WI38 (cell line): ENCODE measurements around the gene F2RL2.

Experiments used
- H3K4me3 ChIP-seq: 2 replicates; pipeline ENCODE4 v1.5.1; 2011; ENCODE audit warnings: low read depth, mild to moderate bottlenecking, control low read depth, low read length
- TF ChIP-seq, protein P1 (sequence below): IDR thresholded peaks from 2 replicates; pipeline ENCODE4 v1.5.1; 2012; ENCODE audit warnings: low read depth, mild to moderate bottlenecking, control low read depth, low read length

The F2RL2 gene

DNA sequence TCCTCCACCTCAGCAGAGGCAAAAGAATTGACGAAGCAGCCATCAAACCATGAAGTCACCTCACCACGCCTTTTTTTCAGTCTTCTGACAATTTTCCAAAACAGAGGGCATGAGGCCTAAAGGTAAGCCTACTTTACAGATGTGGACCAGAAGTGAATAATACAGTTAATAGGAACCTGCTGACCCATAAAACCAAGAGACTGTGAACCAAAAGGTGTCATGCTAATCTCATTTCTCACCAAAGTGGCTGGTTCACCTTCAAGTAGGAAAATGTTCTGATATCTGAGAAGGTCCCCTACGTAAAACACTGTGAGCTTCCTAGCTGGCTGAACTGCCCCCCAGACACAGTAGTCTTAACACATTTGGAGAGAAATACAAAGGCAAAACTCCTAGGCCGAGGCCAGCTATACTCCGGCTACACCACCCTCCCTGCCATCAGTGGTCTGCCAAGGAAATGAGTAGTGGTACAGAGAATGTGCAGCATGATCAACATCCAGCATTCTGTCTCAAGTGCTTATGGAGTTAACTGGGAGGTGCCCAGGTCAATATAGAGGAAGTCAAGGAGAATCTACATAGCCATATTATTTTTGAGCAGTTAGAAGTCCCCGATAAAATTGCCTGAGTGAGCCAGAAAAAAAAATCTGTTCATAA, 19.3 kb upstream of the F2RL2 start:
- H3K4me3 ChIP-seq = no peak overlapping the region

GRCh38 chr5:76641514-76642120, 18.4 kb upstream of the F2RL2 start:
- no peak overlapping the region for H3K4me3 ChIP-seq
- TF ChIP-seq, protein P1, sequence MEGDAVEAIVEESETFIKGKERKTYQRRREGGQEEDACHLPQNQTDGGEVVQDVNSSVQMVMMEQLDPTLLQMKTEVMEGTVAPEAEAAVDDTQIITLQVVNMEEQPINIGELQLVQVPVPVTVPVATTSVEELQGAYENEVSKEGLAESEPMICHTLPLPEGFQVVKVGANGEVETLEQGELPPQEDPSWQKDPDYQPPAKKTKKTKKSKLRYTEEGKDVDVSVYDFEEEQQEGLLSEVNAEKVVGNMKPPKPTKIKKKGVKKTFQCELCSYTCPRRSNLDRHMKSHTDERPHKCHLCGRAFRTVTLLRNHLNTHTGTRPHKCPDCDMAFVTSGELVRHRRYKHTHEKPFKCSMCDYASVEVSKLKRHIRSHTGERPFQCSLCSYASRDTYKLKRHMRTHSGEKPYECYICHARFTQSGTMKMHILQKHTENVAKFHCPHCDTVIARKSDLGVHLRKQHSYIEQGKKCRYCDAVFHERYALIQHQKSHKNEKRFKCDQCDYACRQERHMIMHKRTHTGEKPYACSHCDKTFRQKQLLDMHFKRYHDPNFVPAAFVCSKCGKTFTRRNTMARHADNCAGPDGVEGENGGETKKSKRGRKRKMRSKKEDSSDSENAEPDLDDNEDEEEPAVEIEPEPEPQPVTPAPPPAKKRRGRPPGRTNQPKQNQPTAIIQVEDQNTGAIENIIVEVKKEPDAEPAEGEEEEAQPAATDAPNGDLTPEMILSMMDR = peak; percentile 54

More for the DNA sequence above, 19.3 kb upstream of the F2RL2 start:
- TF ChIP-seq, protein P1 = no peak

DNA sequence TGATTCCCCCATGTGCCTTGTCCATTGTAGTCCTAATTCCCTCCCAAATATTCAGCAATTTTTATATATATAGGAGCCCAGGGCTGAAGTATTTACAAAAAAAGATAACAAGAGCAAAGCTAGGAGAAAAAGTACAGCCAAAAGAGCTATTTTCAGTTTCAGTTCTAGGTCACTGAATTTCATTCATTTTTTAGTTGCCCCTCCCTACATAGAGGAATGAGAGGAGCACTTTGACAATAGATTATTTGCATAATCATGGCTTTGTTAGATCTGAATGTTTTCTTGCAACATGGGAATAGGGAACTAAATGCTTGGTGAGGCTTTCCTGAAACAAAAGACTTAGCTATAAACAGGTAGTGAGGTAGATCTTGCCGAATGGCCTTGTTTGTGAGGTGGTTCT, 15.3 kb upstream of the F2RL2 start:
- H3K4me3 ChIP-seq = no peak overlapping the region
- TF ChIP-seq, protein P1 = no peak

DNA sequence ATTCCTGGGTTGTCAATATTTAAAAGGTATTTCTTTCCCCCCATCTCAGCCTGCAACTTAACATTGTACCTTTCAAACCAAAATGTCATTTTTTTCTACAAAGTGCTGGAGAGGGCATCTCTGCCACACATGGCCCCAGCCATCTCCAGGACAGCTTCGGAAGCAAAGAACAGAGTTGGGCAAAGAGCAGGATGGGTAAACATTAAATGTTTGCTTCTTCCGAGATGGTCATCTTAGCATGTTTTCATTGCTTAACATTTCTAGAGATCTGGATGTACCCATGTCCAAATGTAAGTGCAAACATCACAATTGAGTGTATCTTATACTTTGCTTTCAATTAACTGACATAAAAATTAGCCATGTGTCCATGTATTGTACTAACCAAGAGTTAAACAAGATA, 14.3 kb upstream of the F2RL2 start:
- TF ChIP-seq, protein P1 = no peak
- no peak overlapping the region for H3K4me3 ChIP-seq

DNA sequence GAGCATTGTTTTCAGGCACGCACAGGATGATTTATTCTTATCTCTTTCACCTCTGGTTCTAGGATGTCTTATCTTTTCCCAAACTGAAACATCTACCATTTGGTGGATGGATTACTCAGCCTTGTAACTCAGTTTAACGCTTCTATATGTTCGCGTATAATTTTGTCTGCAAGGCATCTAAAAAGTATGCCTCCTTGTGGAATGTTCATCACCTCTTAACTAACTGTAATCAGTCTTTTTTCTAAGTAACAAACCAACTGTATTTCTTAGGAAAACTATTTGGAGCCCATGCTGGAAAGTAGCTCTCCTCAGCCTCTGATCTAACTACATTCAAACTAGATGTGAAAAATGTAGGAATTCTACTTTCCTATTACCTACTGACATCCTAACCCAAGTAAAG, 11.5 kb upstream of the F2RL2 start:
- TF ChIP-seq, protein P1 = no peak
- no peak overlapping the region for H3K4me3 ChIP-seq

- TF ChIP-seq, protein P1 = no peak
- no peak overlapping the region for H3K4me3 ChIP-seq
Observed at GRCh38 chr5:76626738-76627137, 3.5 kb upstream of the F2RL2 start.

GRCh38 chr5:76625087-76625815, 2.0 kb upstream of the F2RL2 start:
- no peak overlapping the region for H3K4me3 ChIP-seq
- TF ChIP-seq, protein P1 = no peak
